ENCODE data around the gene NFATC2IP. TPM values are rescaled to one million over a fixed set of nuclear protein-coding genes. Genes with fewer than 3 reads are reported as not detected.
"Not testable (repeated sequence)": the region's sequence is repeated elsewhere in the genome, so short reads cannot be mapped to it uniquely, and the experiment has no call there.

NFATC2IP gene
- total RNA-seq, 1 donor from 2014 or later: 38.4 TPM

DNA sequence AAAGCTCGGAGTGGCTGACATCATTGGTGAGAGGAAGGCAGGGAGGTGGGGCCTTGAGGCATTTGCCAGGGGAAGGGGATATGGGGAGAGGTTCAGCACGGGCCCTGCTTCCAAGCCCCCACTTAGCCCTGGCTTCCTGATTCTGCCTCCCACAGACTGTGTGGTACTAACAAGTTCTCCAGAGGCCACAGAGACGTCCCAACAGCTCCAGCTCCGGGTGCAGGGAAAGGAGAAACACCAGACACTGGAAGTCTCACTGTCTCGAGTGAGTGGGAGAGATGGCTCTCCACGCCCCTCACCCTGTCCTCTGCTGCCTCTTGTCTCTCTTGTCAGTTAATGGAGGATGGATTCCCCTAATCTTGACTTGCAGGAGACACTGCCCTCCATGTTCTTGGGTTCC, 8.1 kb downstream of the NFATC2IP start:
- H3K36me3 ChIP-seq: peaks cover 93% of the 10 kb centered on the region
- no peaks in the 10 kb centered on the region for H3K4me1 ChIP-seq
- intact Hi-C loops (cut with DNase I): no loop called here
- no peaks in the 10 kb centered on the region for H3K27me3 ChIP-seq (ENCODE audit: low read depth)
- DNase-seq (no peak), ATAC-seq (no peak)
- TF ChIP-seq, protein P1, sequence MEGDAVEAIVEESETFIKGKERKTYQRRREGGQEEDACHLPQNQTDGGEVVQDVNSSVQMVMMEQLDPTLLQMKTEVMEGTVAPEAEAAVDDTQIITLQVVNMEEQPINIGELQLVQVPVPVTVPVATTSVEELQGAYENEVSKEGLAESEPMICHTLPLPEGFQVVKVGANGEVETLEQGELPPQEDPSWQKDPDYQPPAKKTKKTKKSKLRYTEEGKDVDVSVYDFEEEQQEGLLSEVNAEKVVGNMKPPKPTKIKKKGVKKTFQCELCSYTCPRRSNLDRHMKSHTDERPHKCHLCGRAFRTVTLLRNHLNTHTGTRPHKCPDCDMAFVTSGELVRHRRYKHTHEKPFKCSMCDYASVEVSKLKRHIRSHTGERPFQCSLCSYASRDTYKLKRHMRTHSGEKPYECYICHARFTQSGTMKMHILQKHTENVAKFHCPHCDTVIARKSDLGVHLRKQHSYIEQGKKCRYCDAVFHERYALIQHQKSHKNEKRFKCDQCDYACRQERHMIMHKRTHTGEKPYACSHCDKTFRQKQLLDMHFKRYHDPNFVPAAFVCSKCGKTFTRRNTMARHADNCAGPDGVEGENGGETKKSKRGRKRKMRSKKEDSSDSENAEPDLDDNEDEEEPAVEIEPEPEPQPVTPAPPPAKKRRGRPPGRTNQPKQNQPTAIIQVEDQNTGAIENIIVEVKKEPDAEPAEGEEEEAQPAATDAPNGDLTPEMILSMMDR (IDR thresholded peaks at IDR 0.05): no peak
- no peak overlapping the region for H3K4me3 ChIP-seq
- H3K27ac ChIP-seq: no peak overlapping the region
- H3K9me3 ChIP-seq: no peaks in the 10 kb centered on the region

DNA sequence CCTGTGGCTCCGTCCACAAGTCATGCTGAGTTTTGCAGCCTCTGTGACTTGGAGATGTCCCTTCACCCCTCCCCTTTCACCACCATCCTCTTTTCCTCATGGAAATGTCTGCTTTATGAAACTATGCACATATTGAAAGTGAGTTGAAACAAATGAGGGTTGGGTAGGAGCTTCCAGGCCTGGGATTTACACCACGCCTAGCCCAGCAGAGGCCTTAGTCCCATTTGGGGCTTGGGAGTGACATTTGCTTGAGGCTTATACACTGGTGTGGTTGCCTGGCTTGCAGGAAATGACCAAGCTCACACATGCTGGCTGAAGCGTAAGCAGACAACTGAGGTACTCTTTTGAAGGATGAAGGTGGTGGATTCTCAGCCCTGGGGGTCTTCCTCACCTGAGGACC, 13.3 kb downstream of the NFATC2IP start:
- H3K36me3 ChIP-seq: peaks cover 62% of the 10 kb centered on the region
- no peak for ATAC-seq
- intact Hi-C loops (cut with DNase I): no loop called here
- no peaks in the 10 kb centered on the region for H3K4me1 ChIP-seq
- DNase-seq: no peak
- H3K27ac ChIP-seq: no peak overlapping the region
- H3K9me3 ChIP-seq: no peaks in the 10 kb centered on the region
- no peaks in the 10 kb centered on the region for H3K27me3 ChIP-seq (ENCODE audit: low read depth)
- TF ChIP-seq, protein P1 (IDR thresholded peaks at IDR 0.05): no peak
- no peak overlapping the region for H3K4me3 ChIP-seq

DNA sequence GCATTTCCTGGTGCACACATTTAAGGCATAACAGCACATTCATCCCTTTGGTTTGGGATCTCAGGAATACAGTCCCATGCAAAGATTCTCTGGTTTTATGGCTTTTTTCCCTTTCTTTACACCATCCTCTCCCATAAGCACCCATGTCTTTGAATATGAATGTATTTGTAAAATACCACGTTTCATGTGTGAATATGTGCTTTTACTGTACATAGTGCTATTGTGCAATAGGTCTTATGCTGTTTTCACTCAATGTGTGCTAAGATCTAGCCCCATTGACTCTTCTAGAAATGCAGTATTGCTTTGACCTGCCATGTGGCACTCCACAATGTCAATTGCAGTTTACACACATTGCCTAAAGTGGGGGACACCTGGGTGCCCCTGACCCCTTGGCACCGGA, 13.8 kb downstream of the NFATC2IP start:
- H3K36me3 ChIP-seq: peaks cover 57% of the 10 kb centered on the region
- intact Hi-C loops (cut with DNase I): no loop called here
- ATAC-seq: no peak
- no peak overlapping the region for H3K27ac ChIP-seq
- no peaks in the 10 kb centered on the region for H3K4me1 ChIP-seq
- no peaks in the 10 kb centered on the region for H3K27me3 ChIP-seq (ENCODE audit: low read depth)
- H3K9me3 ChIP-seq: no peaks in the 10 kb centered on the region
- no peak overlapping the region for H3K4me3 ChIP-seq
- TF ChIP-seq, protein P1 (IDR thresholded peaks at IDR 0.05): no peak
- no peak for DNase-seq

DNA sequence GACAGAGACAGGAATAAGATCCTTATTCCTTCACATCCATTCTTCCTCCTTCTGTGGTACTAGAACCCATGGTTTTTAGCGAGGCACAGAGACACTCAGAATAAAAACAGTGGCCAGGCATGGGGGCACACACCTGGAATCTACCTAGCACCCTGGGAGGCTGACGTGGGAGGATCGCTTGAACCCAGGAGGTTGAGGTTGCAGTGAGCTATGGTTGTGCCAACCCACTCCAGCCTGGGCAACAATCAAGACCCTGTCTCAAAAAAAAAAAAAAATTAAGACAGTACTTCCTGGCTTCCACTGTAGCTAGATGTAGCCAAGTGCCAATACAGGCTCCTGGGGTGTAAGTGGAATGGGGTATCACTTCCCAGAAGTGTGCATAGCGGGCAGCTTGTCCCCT, 16.4 kb downstream of the NFATC2IP start:
- H3K27ac ChIP-seq: no peak overlapping the region
- H3K36me3 ChIP-seq: peaks cover 35% of the 10 kb centered on the region
- no peaks in the 10 kb centered on the region for H3K27me3 ChIP-seq (ENCODE audit: low read depth)
- TF ChIP-seq, protein P1 (IDR thresholded peaks at IDR 0.05): no peak
- DNase-seq (no peak), ATAC-seq (no peak)
- H3K4me1 ChIP-seq: no peaks in the 10 kb centered on the region
- intact Hi-C loops (cut with DNase I): no loop called here
- no peak overlapping the region for H3K4me3 ChIP-seq
- H3K9me3 ChIP-seq: no peaks in the 10 kb centered on the region

DNA sequence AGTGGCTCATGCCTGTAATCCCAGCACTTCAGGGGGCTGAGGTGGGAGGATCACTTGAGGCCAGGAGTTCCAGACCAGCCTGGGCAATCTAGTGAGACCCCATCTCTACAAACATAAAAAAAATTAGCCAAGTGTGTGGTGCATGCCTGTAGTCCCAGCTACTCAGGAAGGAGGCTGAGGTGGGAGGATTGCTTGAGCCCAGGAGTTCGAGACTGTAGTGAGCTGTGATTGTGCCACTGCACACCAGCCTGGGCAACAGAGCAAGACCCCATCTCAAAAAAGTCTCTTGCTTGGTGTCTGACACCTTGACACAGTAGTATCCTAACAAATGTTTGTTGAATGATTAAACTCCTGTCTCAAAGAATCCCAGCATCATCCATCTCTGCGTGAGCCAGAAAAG, 19.0 kb downstream of the NFATC2IP start:
- H3K9me3 ChIP-seq; intact Hi-C loops (cut with DNase I); H3K27me3 ChIP-seq (ENCODE audit: low read depth); H3K4me3 ChIP-seq; H3K4me1 ChIP-seq; ATAC-seq; DNase-seq; H3K27ac ChIP-seq: not testable (repeated sequence)
- H3K36me3 ChIP-seq: peaks cover 10% of the 10 kb centered on the region

DNA sequence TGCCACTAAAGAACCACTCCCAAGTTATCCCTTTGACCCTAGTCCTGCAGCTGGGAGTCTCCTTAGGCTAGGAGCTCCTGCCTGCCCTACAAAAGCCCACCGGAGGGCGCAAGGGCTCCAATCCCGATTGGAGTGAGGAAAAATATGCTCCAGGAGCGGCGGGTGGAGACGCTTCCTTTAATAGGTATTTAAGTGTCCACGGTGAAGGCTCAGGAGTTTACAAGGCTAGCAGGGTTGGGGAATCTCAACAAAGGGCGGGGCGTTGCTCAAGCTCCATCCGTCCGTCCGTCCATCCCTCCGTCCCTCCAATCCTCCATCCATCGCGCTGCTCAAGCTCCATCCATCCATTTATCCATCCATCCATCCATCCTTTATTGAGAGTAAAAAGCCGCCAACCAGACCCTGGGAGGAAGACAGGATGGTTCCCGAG, 23.3 kb downstream of the NFATC2IP start:
- Histone ChIP-seq H3K27me3 (ENCODE audit: low read depth) (no peaks in the 10 kb centered on the region), H3K36me3 (peaks cover 13% of the 10 kb centered on the region), H3K9me3 (no peaks in the 10 kb centered on the region), H3K4me3 (peak overlapping the region; percentile 96), H3K27ac (peak overlapping the region; percentile 85), H3K4me1 (peaks cover 33% of the 10 kb centered on the region)
- ATAC-seq (peak; percentile 54 to 67), DNase-seq (peak; percentile 67)
- intact Hi-C loops (cut with DNase I): no loop called here
- TF ChIP-seq, protein P1 (IDR thresholded peaks at IDR 0.05): peak; percentile 57

Data from lower lobe of right lung (tissue), 2 donors.